ENCODE results near the gene SDC4.

SDC4 gene

DNA sequence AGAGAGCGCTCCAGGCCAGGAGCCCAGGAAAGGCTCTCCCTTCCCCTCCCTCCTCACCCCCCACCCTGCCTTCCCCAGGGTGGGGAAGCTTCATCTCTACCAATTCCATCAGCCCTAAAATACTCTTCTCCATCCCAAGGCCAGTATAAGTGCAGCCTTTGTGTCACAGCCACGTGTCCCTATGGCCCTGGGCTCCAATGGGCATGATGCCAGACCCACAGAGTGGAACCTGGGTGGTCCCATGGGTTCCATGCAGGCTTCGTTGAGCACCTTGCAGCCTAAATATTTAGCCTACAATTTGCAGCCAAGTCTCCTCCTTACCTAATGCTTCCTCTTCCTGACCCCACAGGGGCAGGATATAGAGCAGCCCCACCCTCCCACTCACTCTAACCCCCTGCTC is 39.1 kb downstream of the SDC4 start:
- Histone ChIP-seq H3K4me1 (ENCODE audit: insufficient read depth, low read length, poor library complexity, severe bottlenecking) (no peaks in the 10 kb centered on the region), H3K27me3 (ENCODE audit: insufficient read depth, low read length, poor library complexity, severe bottlenecking) (no peaks in the 10 kb centered on the region), H3K4me2 (ENCODE audit: low read depth, low read length, poor library complexity, severe bottlenecking) (no peak overlapping the region), H3F3A (ENCODE audit: low read depth) (no peaks in the 10 kb centered on the region), H3K9me3 (ENCODE audit: insufficient read depth, low read depth, low read length) (no peaks in the 10 kb centered on the region), H4K20me1 (ENCODE audit: insufficient read depth, low read length, poor library complexity, severe bottlenecking) (no peaks in the 10 kb centered on the region), H3K4me3 (ENCODE audit: low read length, poor library complexity, severe bottlenecking) (no peak overlapping the region), H3K79me2 (ENCODE audit: insufficient read depth, low read length) (no peaks in the 10 kb centered on the region), H3K9ac (ENCODE audit: low read depth, low read length, poor library complexity, severe bottlenecking) (no peak overlapping the region), H3K9me2 (replicated peaks; ENCODE audit: low read depth, low read length) (no peaks in the 10 kb centered on the region), H3K36me3 (ENCODE audit: insufficient read depth, low read length) (no peaks in the 10 kb centered on the region), H2AFZ (ENCODE audit: low read length) (no peak overlapping the region)
- no peak for TF ChIP-seq EZH2phosphoT487 (IDR thresholded peaks at IDR 0.05; ENCODE audit: borderline replicate concordance)
- TF ChIP-seq, protein P1, sequence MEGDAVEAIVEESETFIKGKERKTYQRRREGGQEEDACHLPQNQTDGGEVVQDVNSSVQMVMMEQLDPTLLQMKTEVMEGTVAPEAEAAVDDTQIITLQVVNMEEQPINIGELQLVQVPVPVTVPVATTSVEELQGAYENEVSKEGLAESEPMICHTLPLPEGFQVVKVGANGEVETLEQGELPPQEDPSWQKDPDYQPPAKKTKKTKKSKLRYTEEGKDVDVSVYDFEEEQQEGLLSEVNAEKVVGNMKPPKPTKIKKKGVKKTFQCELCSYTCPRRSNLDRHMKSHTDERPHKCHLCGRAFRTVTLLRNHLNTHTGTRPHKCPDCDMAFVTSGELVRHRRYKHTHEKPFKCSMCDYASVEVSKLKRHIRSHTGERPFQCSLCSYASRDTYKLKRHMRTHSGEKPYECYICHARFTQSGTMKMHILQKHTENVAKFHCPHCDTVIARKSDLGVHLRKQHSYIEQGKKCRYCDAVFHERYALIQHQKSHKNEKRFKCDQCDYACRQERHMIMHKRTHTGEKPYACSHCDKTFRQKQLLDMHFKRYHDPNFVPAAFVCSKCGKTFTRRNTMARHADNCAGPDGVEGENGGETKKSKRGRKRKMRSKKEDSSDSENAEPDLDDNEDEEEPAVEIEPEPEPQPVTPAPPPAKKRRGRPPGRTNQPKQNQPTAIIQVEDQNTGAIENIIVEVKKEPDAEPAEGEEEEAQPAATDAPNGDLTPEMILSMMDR (conservative IDR thresholded peaks at IDR 0.05; ENCODE audit: low read length), result no peak

DNA sequence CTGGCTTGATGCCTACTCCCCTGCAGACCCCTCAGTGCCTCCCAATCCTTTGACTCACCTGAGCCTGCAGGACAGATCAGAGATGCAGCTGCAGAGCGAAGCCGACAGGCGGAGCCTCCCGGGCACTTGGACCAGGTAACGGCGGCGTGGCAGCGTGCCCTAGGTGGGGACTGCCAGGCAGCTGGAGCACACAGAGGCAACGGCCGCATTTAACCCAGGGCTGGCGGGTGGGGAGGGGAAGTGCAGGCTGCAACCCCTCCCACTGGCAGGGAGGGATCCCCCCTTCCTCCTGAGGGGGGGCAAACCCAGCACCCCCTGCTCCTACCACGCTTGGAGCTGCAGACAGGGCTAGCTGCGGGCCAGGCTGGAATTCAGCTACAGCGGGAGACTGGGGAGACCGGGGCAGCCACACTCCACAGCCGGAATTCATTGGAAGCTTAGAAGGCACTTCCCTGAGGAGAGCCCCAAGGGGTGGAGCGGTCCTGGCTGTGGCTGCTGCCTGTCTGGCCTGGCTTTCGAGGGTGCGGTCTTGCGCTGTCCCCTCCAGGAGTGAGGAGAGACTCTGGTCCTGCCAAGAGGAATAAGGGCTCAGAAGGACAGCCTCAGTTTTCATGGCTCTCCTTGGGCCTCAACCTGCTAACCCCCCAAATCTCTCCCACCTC is 40.0 kb downstream of the SDC4 start, which contains the start of gene MATN4:
TSS of gene MATN4 (minus strand) at position 183 of the 662 bp plus-strand sequence. CDS start 2,717 bp downstream, outside the sequence.
- H3F3A ChIP-seq (ENCODE audit: low read depth), result no peaks in the 10 kb centered on the region
- no peak within 1 kb of the TSS for H3K9ac ChIP-seq (ENCODE audit: low read depth, low read length, poor library complexity, severe bottlenecking)
- no peak within 1 kb of the TSS for H2AFZ ChIP-seq (ENCODE audit: low read length)
- H3K4me1 ChIP-seq (ENCODE audit: insufficient read depth, low read length, poor library complexity, severe bottlenecking), result no peaks in the 10 kb centered on the region
- no peak within 1 kb of the TSS for H3K4me3 ChIP-seq (ENCODE audit: low read length, poor library complexity, severe bottlenecking)
- no peaks in the 10 kb centered on the region for H3K9me3 ChIP-seq (ENCODE audit: insufficient read depth, low read depth, low read length)
- no peaks in the 10 kb centered on the region for H3K79me2 ChIP-seq (ENCODE audit: insufficient read depth, low read length)
- TF ChIP-seq, protein P1 (conservative IDR thresholded peaks at IDR 0.05; ENCODE audit: low read length), result no peak
- no peak for TF ChIP-seq EZH2phosphoT487 (IDR thresholded peaks at IDR 0.05; ENCODE audit: borderline replicate concordance)
- no peaks in the 10 kb centered on the region for H3K36me3 ChIP-seq (ENCODE audit: insufficient read depth, low read length)
- no peaks in the 10 kb centered on the region for H3K9me2 ChIP-seq (replicated peaks; ENCODE audit: low read depth, low read length)
- no peak within 1 kb of the TSS for H3K4me2 ChIP-seq (ENCODE audit: low read depth, low read length, poor library complexity, severe bottlenecking)
- no peaks in the 10 kb centered on the region for H3K27me3 ChIP-seq (ENCODE audit: insufficient read depth, low read length, poor library complexity, severe bottlenecking)
- H4K20me1 ChIP-seq (ENCODE audit: insufficient read depth, low read length, poor library complexity, severe bottlenecking), result no peaks in the 10 kb centered on the region

DNA sequence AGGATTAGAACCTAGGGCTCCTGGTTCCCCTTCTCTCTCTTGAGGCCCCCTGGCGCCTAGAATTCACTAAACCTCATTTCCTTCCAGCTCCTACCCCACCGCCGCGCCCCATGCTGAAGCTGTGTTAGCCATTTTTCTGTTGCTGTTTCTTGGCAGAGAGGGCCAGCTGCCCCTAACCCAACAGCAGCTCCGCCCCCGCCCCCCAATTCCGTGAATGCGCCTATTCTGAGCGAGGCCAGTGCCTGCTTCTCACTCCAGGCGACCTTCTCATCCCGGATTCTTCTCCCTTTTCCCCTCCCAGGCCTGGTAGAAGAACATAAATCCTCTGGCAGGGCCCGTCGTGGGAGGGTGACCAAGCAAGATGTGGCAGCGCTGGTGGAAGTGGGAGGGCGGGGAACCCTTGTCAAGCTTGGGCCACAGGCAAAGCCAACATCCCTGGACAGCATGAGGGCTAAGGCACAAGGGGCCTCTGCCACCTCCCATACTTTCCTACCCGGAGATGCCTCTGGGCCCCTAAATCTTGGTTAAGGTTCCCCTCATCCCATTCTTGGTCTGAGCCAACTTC is 41.1 kb downstream of the SDC4 start:
- no peak overlapping the region for H3K9ac ChIP-seq (ENCODE audit: low read depth, low read length, poor library complexity, severe bottlenecking)
- H2AFZ ChIP-seq (ENCODE audit: low read length), result no peak overlapping the region
- H3F3A ChIP-seq (ENCODE audit: low read depth), result no peaks in the 10 kb centered on the region
- no peaks in the 10 kb centered on the region for H3K79me2 ChIP-seq (ENCODE audit: insufficient read depth, low read length)
- no peaks in the 10 kb centered on the region for H4K20me1 ChIP-seq (ENCODE audit: insufficient read depth, low read length, poor library complexity, severe bottlenecking)
- H3K36me3 ChIP-seq (ENCODE audit: insufficient read depth, low read length), result no peaks in the 10 kb centered on the region
- H3K4me2 ChIP-seq (ENCODE audit: low read depth, low read length, poor library complexity, severe bottlenecking), result no peak overlapping the region
- TF ChIP-seq EZH2phosphoT487 (IDR thresholded peaks at IDR 0.05; ENCODE audit: borderline replicate concordance), result no peak
- TF ChIP-seq, protein P1 (conservative IDR thresholded peaks at IDR 0.05; ENCODE audit: low read length), result no peak
- H3K4me3 ChIP-seq (ENCODE audit: low read length, poor library complexity, severe bottlenecking), result no peak overlapping the region
- H3K27me3 ChIP-seq (ENCODE audit: insufficient read depth, low read length, poor library complexity, severe bottlenecking), result no peaks in the 10 kb centered on the region
- H3K9me3 ChIP-seq (ENCODE audit: insufficient read depth, low read depth, low read length), result no peaks in the 10 kb centered on the region
- H3K9me2 ChIP-seq (replicated peaks; ENCODE audit: low read depth, low read length), result no peaks in the 10 kb centered on the region
- H3K4me1 ChIP-seq (ENCODE audit: insufficient read depth, low read length, poor library complexity, severe bottlenecking), result no peaks in the 10 kb centered on the region

Measured in Loucy (cell line).